ENCODE data around the gene CCDC192. TPM values are rescaled to one million over a fixed set of nuclear protein-coding genes. Genes with fewer than 3 reads are reported as not detected.

Gene CCDC192
- total RNA-seq, 1 donor from 2014 or later: not detected

- H3K27me3 ChIP-seq (ENCODE audit: control insufficient read depth, insufficient read depth, low read length): no peaks in the 10 kb centered on the region
- TF ChIP-seq CTCF (IDR thresholded peaks at IDR 0.05; ENCODE audit: insufficient read depth, low read length, poor library complexity, severe bottlenecking): no peak
- no peak for DNase-seq (ENCODE audit: low read depth)
Measured at GRCh38 chr5:127826011-127826410, 122.8 kb downstream of the CCDC192 start.

DNA sequence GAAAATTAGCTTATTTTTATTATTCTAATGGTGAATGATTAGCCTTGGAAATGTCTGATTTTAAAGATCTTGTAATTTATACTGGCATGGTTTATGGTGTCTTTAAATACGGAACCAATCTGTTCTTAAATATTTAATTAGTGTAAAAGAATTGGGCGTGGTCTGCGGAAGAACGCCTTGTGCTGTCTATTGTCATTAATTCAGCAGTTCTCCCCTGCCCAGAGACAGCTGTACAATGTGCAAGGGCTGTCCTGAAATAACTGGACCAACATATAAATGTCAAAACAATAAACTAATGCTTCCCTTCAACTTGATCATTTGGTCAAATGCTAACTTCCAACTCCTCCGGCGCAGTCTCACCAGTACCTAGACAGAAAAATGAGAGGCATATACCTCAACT is 124.3 kb downstream of the CCDC192 start:
- DNase-seq (ENCODE audit: low read depth): no peak
- Histone ChIP-seq H3K4me3 (ENCODE audit: low read depth, low read length) (no peak overlapping the region), H3K27me3 (ENCODE audit: control insufficient read depth, insufficient read depth, low read length) (no peaks in the 10 kb centered on the region), H3K36me3 (ENCODE audit: control insufficient read depth, insufficient read depth, low read length) (no peaks in the 10 kb centered on the region)
- TF ChIP-seq CTCF (IDR thresholded peaks at IDR 0.05; ENCODE audit: insufficient read depth, low read length, poor library complexity, severe bottlenecking): no peak

More at GRCh38 chr5:127826011-127826410, 122.8 kb downstream of the CCDC192 start:
- no peak overlapping the region for H3K4me3 ChIP-seq (ENCODE audit: low read depth, low read length)
- H3K36me3 ChIP-seq (ENCODE audit: control insufficient read depth, insufficient read depth, low read length): no peaks in the 10 kb centered on the region

DNA sequence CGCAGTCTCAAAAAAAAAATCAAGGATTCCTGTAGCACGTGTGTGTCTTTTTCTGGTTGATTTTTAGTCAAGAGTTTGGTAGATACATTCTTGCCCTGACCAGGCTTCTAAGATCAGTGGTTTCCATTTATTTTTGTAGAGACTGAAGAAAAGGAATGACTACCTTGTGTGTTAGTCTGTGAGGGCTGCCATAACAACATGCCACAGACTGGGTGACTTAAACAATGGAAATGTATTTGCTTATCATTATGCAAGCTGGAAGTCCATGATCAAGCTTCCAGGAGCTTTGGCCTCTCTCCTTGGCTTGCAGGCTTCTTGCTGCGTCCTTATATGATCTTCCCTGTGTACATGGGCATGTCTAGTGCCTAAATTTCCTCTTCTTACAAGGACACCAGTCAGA is 127.0 kb downstream of the CCDC192 start:
- no peaks in the 10 kb centered on the region for H3K27me3 ChIP-seq (ENCODE audit: control insufficient read depth, insufficient read depth, low read length)
- DNase-seq (ENCODE audit: low read depth): no peak
- no peak for TF ChIP-seq CTCF (IDR thresholded peaks at IDR 0.05; ENCODE audit: insufficient read depth, low read length, poor library complexity, severe bottlenecking)
- H3K4me3 ChIP-seq (ENCODE audit: low read depth, low read length): no peak overlapping the region
- no peaks in the 10 kb centered on the region for H3K36me3 ChIP-seq (ENCODE audit: control insufficient read depth, insufficient read depth, low read length)

GRCh38 chr5:127830829-127831598 is 127.8 kb downstream of the CCDC192 start:
- no peaks in the 10 kb centered on the region for H3K36me3 ChIP-seq (ENCODE audit: control insufficient read depth, insufficient read depth, low read length)
- H3K27me3 ChIP-seq (ENCODE audit: control insufficient read depth, insufficient read depth, low read length): no peaks in the 10 kb centered on the region
- H3K4me3 ChIP-seq (ENCODE audit: low read depth, low read length): no peak overlapping the region
- TF ChIP-seq CTCF (IDR thresholded peaks at IDR 0.05; ENCODE audit: insufficient read depth, low read length, poor library complexity, severe bottlenecking): no peak
- no peak for DNase-seq (ENCODE audit: low read depth)

- no peak for DNase-seq (ENCODE audit: low read depth)
- no peak for TF ChIP-seq CTCF (IDR thresholded peaks at IDR 0.05; ENCODE audit: insufficient read depth, low read length, poor library complexity, severe bottlenecking)
- H3K36me3 ChIP-seq (ENCODE audit: control insufficient read depth, insufficient read depth, low read length): no peaks in the 10 kb centered on the region
- no peaks in the 10 kb centered on the region for H3K27me3 ChIP-seq (ENCODE audit: control insufficient read depth, insufficient read depth, low read length)
- H3K4me3 ChIP-seq (ENCODE audit: low read depth, low read length): no peak overlapping the region
Measured at GRCh38 chr5:127832067-127832466, 128.9 kb downstream of the CCDC192 start.

DNA sequence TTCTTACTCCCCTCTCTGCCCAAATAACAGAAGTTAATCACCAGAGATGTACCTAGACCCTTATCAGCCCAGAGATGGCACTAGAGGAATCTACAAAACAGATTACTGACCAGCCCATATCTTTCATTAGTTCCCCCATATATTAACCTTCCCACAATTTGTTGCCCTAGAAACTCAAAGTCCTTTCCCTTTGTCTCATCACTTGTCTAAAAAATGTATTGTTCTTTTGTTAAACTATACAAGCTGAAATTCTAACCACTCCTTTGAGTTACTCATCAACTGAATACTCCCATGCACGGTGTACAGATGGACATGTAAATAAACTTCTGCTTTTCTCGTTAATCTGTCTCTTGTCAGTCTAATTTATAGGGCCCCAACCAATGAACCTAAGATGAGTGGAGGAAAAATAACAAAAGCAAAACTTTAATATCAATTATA is 130.9 kb downstream of the CCDC192 start:
- TF ChIP-seq CTCF (IDR thresholded peaks at IDR 0.05; ENCODE audit: insufficient read depth, low read length, poor library complexity, severe bottlenecking): no peak
- no peak for DNase-seq (ENCODE audit: low read depth)
- H3K36me3 ChIP-seq (ENCODE audit: control insufficient read depth, insufficient read depth, low read length): no peaks in the 10 kb centered on the region

More for the DNA sequence above, 130.9 kb downstream of the CCDC192 start:
- no peaks in the 10 kb centered on the region for H3K27me3 ChIP-seq (ENCODE audit: control insufficient read depth, insufficient read depth, low read length)
- H3K4me3 ChIP-seq (ENCODE audit: low read depth, low read length): no peak overlapping the region

Measured in kidney epithelial cell (primary cell).